ENCODE results near the gene PECR.

GRCh38 chr2:216101109-216101508, 19.5 kb upstream of the PECR start:
- no peak for TF ChIP-seq EZH2 (IDR thresholded peaks at IDR 0.05; ENCODE audit: insufficient read depth, poor library complexity, severe bottlenecking)
- TF ChIP-seq EZH2phosphoT487 (IDR thresholded peaks at IDR 0.05; ENCODE audit: insufficient read depth, low read depth), result no peak
